Measurements from ENCODE around the gene HSPA4L. TPM values are rescaled to one million over a fixed set of nuclear protein-coding genes. Genes with fewer than 3 reads are reported as not detected.
A peak's percentile ranks its signal among the peaks of the same experiment; 100 is the strongest.

Gene HSPA4L
- total RNA-seq, 1 donor from 2014 or later, result 10.9 TPM

- intact Hi-C loops (cut with micrococcal nuclease), result no loop called here
- DNase-seq, result no peak
- no peak for ATAC-seq
These were observed 74.2 kb downstream of the HSPA4L start for GRCh38 chr4:127856196-127856812.

- ATAC-seq (no peak), DNase-seq (no peak)
- intact Hi-C loops (cut with micrococcal nuclease), result no loop called here
These were observed 74.8 kb downstream of the HSPA4L start for GRCh38 chr4:127856813-127857447.

GRCh38 chr4:127857641-127858040, 75.5 kb downstream of the HSPA4L start:
- intact Hi-C loops (cut with micrococcal nuclease), result no loop called here
- DNase-seq (no peak), ATAC-seq (no peak)

- intact Hi-C loops (cut with micrococcal nuclease), result no loop called here
- ATAC-seq (no peak), DNase-seq (no peak)
These were observed 86.1 kb downstream of the HSPA4L start for GRCh38 chr4:127868196-127868595.

GRCh38 chr4:127870281-127870680, 88.2 kb downstream of the HSPA4L start:
- no peak for DNase-seq
- no peak for ATAC-seq
- intact Hi-C loops (cut with micrococcal nuclease), result no loop called here

GRCh38 chr4:127870688-127871087, 88.6 kb downstream of the HSPA4L start:
- DNase-seq (no peak), ATAC-seq (peak; percentile 86)
- intact Hi-C loops (cut with micrococcal nuclease), result no loop called here

- intact Hi-C loops (cut with micrococcal nuclease), result no loop called here
- ATAC-seq, result no peak
These were observed 93.7 kb downstream of the HSPA4L start for GRCh38 chr4:127875791-127876190.

GRCh38 chr4:127880763-127881562, 98.8 kb downstream of the HSPA4L start, which contains the start of gene PLK4:
Gene PLK4, plus strand, starts transcription at chr4:127880893. Its CDS starts 242 bp downstream, at chr4:127881135.
- DNase-seq (peak; percentile 96), ATAC-seq (peak; percentile 99)
- intact Hi-C loops (cut with micrococcal nuclease), result no loop called here

More at GRCh38 chr4:127875791-127876190, 93.7 kb downstream of the HSPA4L start:
- no peak for DNase-seq

GRCh38 chr4:127881563-127881864, 99.4 kb downstream of the HSPA4L start:
- ATAC-seq (peak; percentile 66), DNase-seq (no peak)

GRCh38 chr4:127888559-127888958, 106.4 kb downstream of the HSPA4L start:
- ATAC-seq (no peak), DNase-seq (no peak)
- intact Hi-C loops (cut with micrococcal nuclease), result no loop called here

More at GRCh38 chr4:127881563-127881864, 99.4 kb downstream of the HSPA4L start:
- intact Hi-C loops (cut with micrococcal nuclease), result no loop called here

- DNase-seq, result no peak
- intact Hi-C loops (cut with micrococcal nuclease), result no loop called here
- ATAC-seq, result no peak
These were observed 107.8 kb downstream of the HSPA4L start for GRCh38 chr4:127889903-127890302.

Other genes starting within 250 kb of the HSPA4L start
- gene INTU, start 149.4 kb upstream of the HSPA4L start, total RNA-seq, result 4.6 TPM
- not detected for gene SLC25A31, start 51.9 kb upstream of the HSPA4L start, total RNA-seq
- 1.3 TPM for gene PLK4, start 98.6 kb downstream of the HSPA4L start, total RNA-seq
- 9.4 TPM for gene MFSD8, start 182.9 kb downstream of the HSPA4L start, total RNA-seq
- 10.0 TPM for gene ABHD18, start 183.1 kb downstream of the HSPA4L start, total RNA-seq